ENCODE measurements around the gene PLOD1.

GRCh38 chr1:11907275-11908094, 27.0 kb upstream of the PLOD1 start:
- no peak for TF ChIP-seq POLR2A (IDR thresholded peaks at IDR 0.05)
- peak; percentile 90 to 95 (median 94) for TF ChIP-seq CTCF (IDR thresholded peaks at IDR 0.05)

Measured in uterus (tissue), 2 donors.